Mucosa of rectum (tissue), 2 donors: ENCODE measurements around the gene LARGE1.
A peak's percentile ranks its signal among the peaks of the same experiment; 100 is the strongest.
"Not testable (repeated sequence)": the region's sequence is repeated elsewhere in the genome, so short reads cannot be mapped to it uniquely, and the experiment has no call there.

Source experiments
- H3K27ac ChIP-seq, 2 donors: one replicate each; pipeline ENCODE4 v1.7.0; 2013; ENCODE audit warnings: inconsistent platforms in 2 of 2, low read depth in 2 of 2, low read length in 2 of 2
- H3K27me3 ChIP-seq, 2 donors: one replicate each; pipeline ENCODE4 v1.7.0; 2013; ENCODE audit warnings: low read length in 2 of 2; ENCODE audit not compliant: control insufficient read depth in 2 of 2, insufficient read depth in 2 of 2
- H3K36me3 ChIP-seq, 2 donors: one replicate each; pipeline ENCODE4 v1.7.0; 2013; ENCODE audit warnings: low read length in 2 of 2; ENCODE audit not compliant: control insufficient read depth in 2 of 2, insufficient read depth in 2 of 2
- H3K4me1 ChIP-seq, 2 donors: one replicate each; pipeline ENCODE4 v1.7.0; 2013; ENCODE audit warnings: low read length in 2 of 2, mild to moderate bottlenecking in 1 of 2; ENCODE audit not compliant: control insufficient read depth in 2 of 2, insufficient read depth in 2 of 2
- H3K4me3 ChIP-seq, 2 donors: one replicate each; pipeline ENCODE4 v1.7.0; 2013; ENCODE audit warnings: low read length in 2 of 2
- H3K9ac ChIP-seq, 2 donors: one replicate each; pipeline ENCODE4 v1.7.0; 2013; ENCODE audit warnings: low read length in 2 of 2, low read depth in 1 of 2, mild to moderate bottlenecking in 1 of 2
- H3K9me3 ChIP-seq, 2 donors: one replicate each; pipeline ENCODE4 v1.7.0; 2013; ENCODE audit warnings: low read length in 2 of 2; ENCODE audit not compliant: control insufficient read depth in 2 of 2
- donor health status: healthy.
- donor health status: Normal muscosa, but diverticular disease.

Gene LARGE1

DNA sequence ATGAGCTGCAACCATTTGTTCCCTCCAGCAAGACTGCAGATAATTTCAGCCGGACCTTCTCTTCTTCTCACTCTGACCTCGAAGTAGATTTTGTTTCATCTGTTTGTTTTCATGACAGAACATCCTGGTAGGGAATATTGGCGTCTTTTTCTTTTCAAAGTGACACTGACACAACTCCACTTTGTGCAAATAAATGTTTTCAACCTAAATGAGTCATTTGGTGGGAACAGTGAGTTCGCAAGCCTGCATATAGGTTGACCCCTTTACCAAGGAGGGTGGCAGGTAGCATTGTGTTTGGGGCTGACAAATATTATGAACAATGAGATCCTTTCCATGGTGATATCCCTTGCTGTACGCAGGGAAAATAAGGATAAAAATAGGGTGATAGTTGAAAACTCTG, 55.0 kb downstream of the LARGE1 start:
- Histone ChIP-seq H3K9ac (no peak overlapping the region), H3K4me1 (peaks cover 22 to 34% of the 10 kb centered on the region in 2 donors), H3K4me3 (no peak overlapping the region), H3K27me3 (no peaks in the 10 kb centered on the region), H3K27ac (no peak overlapping the region), H3K36me3 (no peaks in the 10 kb centered on the region), H3K9me3 (no peaks in the 10 kb centered on the region)

DNA sequence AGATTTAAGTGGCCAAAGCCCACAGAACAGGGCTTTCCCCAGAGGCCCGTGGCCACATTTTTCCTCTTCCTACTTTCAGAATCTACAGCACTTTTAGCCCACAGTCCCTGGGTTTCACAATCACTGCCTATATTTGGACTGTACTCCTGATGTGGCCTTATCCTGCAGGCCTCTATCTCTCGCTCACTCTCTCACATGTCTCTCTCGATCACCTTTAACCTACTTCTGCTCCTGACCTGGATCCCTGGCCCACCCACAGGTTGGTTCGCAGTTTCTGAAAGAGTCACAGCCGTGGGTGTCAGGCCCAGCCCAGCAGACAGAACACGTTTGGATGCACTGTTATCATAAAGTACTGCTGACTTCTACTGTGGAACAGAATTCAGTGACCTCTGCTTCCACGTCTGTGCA, 55.5 kb downstream of the LARGE1 start:
- H3K27me3 ChIP-seq: no peaks in the 10 kb centered on the region
- no peaks in the 10 kb centered on the region for H3K36me3 ChIP-seq
- H3K9me3 ChIP-seq: no peaks in the 10 kb centered on the region
- H3K27ac ChIP-seq: peak overlapping the region in 1 of 2 donors; percentile 24
- peaks cover 18 to 34% of the 10 kb centered on the region in 2 donors for H3K4me1 ChIP-seq
- no peak overlapping the region for H3K9ac ChIP-seq
- H3K4me3 ChIP-seq: no peak overlapping the region

DNA sequence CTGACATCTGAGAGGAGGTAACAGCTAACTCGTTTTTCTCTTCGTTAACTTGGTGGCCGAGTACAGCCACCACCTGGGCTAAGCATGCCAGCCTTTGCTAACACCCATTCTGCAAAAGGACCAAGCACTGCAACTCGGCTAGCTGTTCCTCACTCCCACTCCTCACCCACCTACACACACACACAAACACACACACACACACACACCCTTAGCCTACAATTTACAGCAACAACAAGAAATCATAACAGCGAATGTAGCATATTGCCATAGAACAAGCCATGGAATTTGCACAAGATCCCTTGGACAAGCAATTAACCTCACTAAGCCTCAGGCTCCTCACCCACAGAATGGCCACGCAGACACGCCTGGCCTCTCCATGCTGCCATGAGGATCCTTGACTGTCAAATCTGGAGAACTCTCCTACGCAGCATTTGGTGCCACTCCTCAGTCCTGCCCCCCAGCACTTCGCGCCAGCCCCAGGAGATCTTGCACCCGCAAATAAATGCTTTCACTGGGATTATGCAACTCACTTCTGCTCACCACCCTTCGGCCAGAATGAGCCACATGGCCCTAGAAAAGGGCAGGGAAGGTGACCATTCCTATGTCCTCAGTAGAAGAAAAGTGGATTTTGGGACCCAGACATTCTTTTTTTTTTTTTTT, 58.9 kb downstream of the LARGE1 start:
- Histone ChIP-seq H3K9ac (no peak overlapping the region), H3K4me3 (no peak overlapping the region), H3K27me3 (no peaks in the 10 kb centered on the region), H3K36me3 (no peaks in the 10 kb centered on the region), H3K9me3 (no peaks in the 10 kb centered on the region), H3K27ac (no peak overlapping the region), H3K4me1 (peaks cover 2 to 11% of the 10 kb centered on the region in 2 donors)

DNA sequence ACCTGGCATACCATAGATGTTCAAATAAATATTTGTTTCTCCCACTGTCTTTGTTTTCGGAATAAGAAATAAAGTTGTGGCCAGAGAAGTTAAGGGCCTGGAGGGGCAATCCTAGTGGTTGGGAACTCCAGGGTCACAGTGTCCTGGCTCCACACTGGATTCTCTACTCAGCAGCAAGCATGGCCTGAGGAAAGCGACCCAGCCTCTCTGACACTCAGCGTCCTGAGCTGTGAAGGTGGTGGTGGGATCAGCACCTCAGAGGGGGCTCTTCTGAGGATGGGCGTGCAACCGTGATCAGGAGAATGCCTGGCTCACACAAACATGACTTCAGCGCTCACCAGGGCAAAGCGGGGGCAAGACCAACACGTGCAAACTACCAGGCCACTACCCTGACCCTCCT, 59.9 kb downstream of the LARGE1 start:
- Histone ChIP-seq H3K36me3 (no peaks in the 10 kb centered on the region), H3K9me3 (no peaks in the 10 kb centered on the region), H3K4me3 (no peak overlapping the region), H3K4me1 (peaks cover 0 to 6% of the 10 kb centered on the region in 2 donors), H3K27me3 (no peaks in the 10 kb centered on the region), H3K27ac (no peak overlapping the region), H3K9ac (no peak overlapping the region)

DNA sequence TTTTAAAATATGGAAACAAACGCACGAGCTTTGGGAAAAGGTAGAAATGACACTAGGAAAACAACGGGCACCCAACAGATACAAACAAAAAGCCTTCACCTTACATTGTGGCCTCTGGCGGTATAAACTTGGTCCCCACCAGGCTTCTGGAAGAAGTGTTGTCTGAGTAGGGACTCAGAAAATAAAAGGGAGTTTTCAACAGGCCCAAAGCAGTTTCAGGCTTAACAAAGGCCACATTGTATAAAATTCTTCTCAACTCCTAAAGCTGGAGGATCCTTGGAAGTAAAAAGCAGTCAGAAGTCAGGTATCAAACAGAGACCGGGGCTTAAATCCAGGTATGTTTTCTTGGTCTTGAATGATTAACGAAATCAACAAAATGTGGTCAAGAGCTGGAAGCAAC, 61.0 kb downstream of the LARGE1 start:
- H3K27me3 ChIP-seq: no peaks in the 10 kb centered on the region
- no peak overlapping the region for H3K4me3 ChIP-seq
- H3K36me3 ChIP-seq: no peaks in the 10 kb centered on the region
- H3K9me3 ChIP-seq: no peaks in the 10 kb centered on the region
- peaks cover 6 to 8% of the 10 kb centered on the region in 2 donors for H3K4me1 ChIP-seq
- no peak overlapping the region for H3K27ac ChIP-seq
- H3K9ac ChIP-seq: no peak overlapping the region

DNA sequence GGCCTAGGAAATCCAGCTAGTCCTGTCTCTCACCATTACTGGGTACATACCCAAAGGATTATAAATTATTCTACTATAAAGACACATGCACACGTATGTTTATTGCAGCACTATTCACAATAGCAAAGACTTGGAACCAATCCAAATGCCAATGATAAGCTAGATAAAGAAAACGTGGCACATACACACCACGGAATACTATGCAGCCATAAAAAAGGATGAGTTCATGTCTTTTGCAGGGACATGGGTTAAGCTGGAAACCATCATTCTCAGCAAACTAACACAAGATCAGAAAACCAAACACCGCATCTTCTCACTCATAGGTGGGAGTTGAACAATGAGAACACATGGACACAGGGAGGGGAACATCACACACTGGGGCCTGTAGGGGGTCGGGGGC, 61.6 kb downstream of the LARGE1 start:
- not testable (repeated sequence) for H3K4me1 ChIP-seq

DNA sequence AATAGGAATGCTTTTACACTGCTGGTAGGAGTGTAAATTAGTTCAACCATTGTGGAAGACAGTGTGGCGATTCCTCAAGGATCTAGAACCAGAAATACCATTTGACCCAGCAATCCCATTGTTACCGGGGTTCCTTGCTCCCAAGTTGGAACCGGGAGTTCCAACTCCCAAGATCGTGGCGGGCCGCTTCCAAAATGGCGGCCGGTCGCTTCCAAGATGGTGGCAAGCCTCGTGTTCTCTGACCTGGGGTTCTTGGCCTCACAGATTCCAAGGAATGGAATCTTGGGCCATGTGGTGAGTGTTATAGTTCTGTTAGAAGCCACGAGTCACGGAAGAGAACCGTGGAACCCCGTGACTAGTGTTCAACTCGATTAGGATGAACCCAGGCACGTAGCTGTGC, 62.5 kb downstream of the LARGE1 start:
- not testable (repeated sequence) for H3K27ac ChIP-seq, H3K4me3 ChIP-seq, H3K9ac ChIP-seq, H3K9me3 ChIP-seq, H3K27me3 ChIP-seq, H3K36me3 ChIP-seq
- peaks cover 12 to 13% of the 10 kb centered on the region in 2 donors for H3K4me1 ChIP-seq

More for the DNA sequence above, 61.6 kb downstream of the LARGE1 start:
- not testable (repeated sequence) for H3K27ac ChIP-seq, H3K4me3 ChIP-seq, H3K9ac ChIP-seq, H3K9me3 ChIP-seq, H3K27me3 ChIP-seq, H3K36me3 ChIP-seq

DNA sequence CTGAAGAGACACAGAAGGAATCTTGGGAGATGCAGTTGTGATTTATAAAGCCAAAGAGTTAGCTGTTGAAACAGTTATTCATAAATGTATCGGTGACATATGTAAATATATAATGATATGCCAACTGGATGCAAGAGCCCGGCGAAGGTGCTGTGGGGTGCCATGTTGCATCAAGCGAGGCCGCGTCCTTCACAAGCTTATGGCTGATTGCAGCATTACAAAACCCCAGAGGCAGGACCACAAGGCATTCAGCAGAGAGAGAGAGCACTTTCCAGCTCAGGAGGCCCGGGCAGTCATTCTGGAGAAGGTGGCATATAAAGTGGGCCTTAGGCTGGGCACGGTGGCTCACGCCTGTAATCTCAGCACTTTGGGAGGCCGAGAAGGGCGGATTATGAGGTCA, 65.6 kb downstream of the LARGE1 start:
- Histone ChIP-seq H3K4me1 (peaks cover 31 to 36% of the 10 kb centered on the region in 2 donors), H3K36me3 (no peaks in the 10 kb centered on the region), H3K9me3 (no peaks in the 10 kb centered on the region), H3K9ac (no peak overlapping the region), H3K4me3 (no peak overlapping the region), H3K27me3 (no peaks in the 10 kb centered on the region), H3K27ac (no peak overlapping the region)

DNA sequence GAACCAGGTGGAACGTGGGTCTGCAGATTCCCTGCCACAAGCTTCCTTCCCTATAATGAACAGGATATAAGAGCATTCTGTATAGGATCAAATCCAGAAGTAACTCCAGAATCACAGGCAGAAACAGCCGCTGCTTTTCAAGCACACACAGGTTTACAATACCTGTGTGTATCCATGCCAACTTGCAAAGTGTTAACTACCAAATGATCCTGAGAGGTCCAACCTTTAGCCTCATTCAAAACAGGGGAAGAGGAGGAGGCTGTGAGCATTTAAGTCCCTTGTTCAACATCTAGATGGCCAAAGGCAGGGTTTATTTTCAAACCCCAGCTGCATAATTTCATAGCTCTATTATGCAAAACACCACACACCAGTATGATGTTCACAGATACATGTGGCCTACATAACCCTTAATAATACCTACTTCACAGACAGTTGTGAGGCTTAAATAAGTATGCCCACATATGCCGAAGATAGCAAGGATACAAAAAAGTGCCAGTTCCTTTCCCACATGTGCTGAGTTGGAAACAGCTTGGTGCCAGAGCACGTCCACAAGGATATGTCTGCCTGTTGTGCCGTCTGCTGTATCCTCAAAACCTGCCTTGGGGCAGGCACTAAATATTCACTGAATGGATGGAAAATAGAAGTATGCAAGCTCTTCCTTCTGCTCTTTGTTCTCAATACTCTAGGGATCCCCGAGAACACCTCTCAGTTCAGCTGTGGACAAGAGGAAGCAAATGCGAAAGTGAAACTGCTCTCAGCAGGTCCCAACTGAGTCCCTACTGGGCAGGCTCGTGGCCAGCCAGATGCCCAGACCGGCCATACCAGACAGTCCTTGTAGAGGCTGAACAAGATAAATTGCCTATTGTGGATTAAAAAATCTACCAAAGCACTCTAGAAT, 66.8 kb downstream of the LARGE1 start:
- Histone ChIP-seq H3K9ac (peak overlapping the region; percentile 42 to 44), H3K27ac (peak overlapping the region; percentile 44 to 75)

DNA sequence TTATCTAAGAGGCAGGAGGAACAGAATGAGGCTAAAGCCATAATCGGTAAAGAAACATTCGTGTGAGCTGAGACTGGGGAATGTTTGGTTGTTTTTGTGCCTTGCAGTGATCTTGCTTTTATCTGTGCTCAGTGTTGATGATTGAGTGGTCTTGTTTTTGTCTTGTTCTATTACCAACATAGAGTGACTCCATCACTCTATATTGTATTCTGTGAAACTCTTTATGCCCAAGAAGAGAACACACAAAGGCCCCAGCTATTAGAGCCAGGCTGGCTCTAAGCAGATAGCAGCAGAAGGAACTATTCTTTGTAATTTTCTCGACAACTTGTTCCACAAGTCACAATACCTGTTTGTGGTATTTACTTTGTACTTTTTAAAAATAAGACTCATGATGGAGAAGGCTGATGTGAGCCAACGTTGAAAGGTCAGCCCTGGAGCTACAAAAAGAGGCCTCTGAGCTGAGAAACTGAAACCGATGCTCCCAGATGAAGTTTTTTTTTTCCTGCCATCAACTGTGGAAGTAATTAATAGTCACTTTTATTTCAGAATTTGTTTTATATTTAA, 68.4 kb downstream of the LARGE1 start:
- Histone ChIP-seq H3K27me3 (no peaks in the 10 kb centered on the region), H3K4me1 (peaks cover 31 to 36% of the 10 kb centered on the region in 2 donors), H3K9ac (peak overlapping the region in 1 of 2 donors; percentile 5), H3K36me3 (no peaks in the 10 kb centered on the region), H3K27ac (peak overlapping the region; percentile 29 to 64), H3K9me3 (no peaks in the 10 kb centered on the region), H3K4me3 (no peak overlapping the region)

More for the DNA sequence above, 66.8 kb downstream of the LARGE1 start:
- Histone ChIP-seq H3K4me3 (peak overlapping the region; percentile 55 to 79), H3K4me1 (peaks cover 31 to 36% of the 10 kb centered on the region in 2 donors), H3K27me3 (no peaks in the 10 kb centered on the region), H3K9me3 (no peaks in the 10 kb centered on the region), H3K36me3 (no peaks in the 10 kb centered on the region)
